Liver (tissue), 9 donors: ENCODE results near the gene PLCL1. TPM values are rescaled to one million over a fixed set of nuclear protein-coding genes. Genes with fewer than 3 reads are reported as not detected.

Experiments used
- DNase-seq: peaks from one replicate; pipeline ENCODE4 v3.0.0-alpha.2; 2017; ENCODE audit warnings: low spot score
- H3K27ac ChIP-seq, 2 donors: one replicate each; pipeline ENCODE4 v1.7.0; 2013; ENCODE audit warnings: inconsistent platforms in 2 of 2, low read length in 2 of 2, control low read depth in 1 of 2, low read depth in 1 of 2, mild to moderate bottlenecking in 1 of 2
- H3K27me3 ChIP-seq, 4 donors: one replicate each; pipeline versions ENCODE4 v1.6.1 to v1.7.0; 2013; ENCODE audit warnings: low read length in 3 of 4, inconsistent platforms in 1 of 4, mild to moderate bottlenecking in 1 of 4, moderate library complexity in 1 of 4; ENCODE audit not compliant: control insufficient read depth in 4 of 4, insufficient read depth in 4 of 4
- H3K36me3 ChIP-seq, 4 donors: one replicate each; pipeline versions ENCODE4 v1.6.1 to v1.7.0; 2013; ENCODE audit warnings: low read length in 3 of 4, mild to moderate bottlenecking in 3 of 4, low read depth in 1 of 4, moderate library complexity in 1 of 4; ENCODE audit not compliant: control insufficient read depth in 4 of 4, insufficient read depth in 3 of 4
- H3K4me1 ChIP-seq, 4 donors: one replicate each; pipeline versions ENCODE4 v1.6.1 to v1.7.0; 2013; ENCODE audit warnings: low read length in 3 of 4, mild to moderate bottlenecking in 3 of 4, moderate library complexity in 1 of 4; ENCODE audit not compliant: control insufficient read depth in 4 of 4, insufficient read depth in 4 of 4
- H3K4me3 ChIP-seq, 3 donors: one replicate each; pipeline versions ENCODE4 v1.6.1 to v1.7.0; 2013; ENCODE audit warnings: low read length in 3 of 3, control low read depth in 1 of 3, low read depth in 1 of 3, mild to moderate bottlenecking in 1 of 3
- H3K9ac ChIP-seq, 2 donors: one replicate each; pipeline ENCODE4 v1.7.0; 2013; ENCODE audit warnings: low read length in 2 of 2, mild to moderate bottlenecking in 2 of 2, moderate library complexity in 2 of 2, control low read depth in 1 of 2, low read depth in 1 of 2
- H3K9me3 ChIP-seq, 4 donors: one replicate each; pipeline versions ENCODE4 v1.6.1 to v1.7.0; 2013; ENCODE audit warnings: low read length in 3 of 4; ENCODE audit not compliant: control insufficient read depth in 4 of 4
- EGR1 ChIP-seq, 2 donors: IDR thresholded peaks; 2 replicates each; pipeline ENCODE4 v1.6.1; 2016 to 2018; ENCODE audit warnings: antibody characterized with exemption in 2 of 2, low read depth in 2 of 2
- FOXA1 ChIP-seq: IDR thresholded peaks from 2 replicates; pipeline ENCODE4 v1.6.1; 2016; ENCODE audit warnings: antibody characterized with exemption
- FOXA2 ChIP-seq: IDR thresholded peaks from 2 replicates; pipeline ENCODE4 v1.6.1; 2016; ENCODE audit warnings: antibody characterized with exemption
- GABPA ChIP-seq, 2 donors: IDR thresholded peaks in 1 of 2; conservative IDR thresholded peaks in 1 of 2; 2 replicates each; pipeline ENCODE4 v1.6.1; 2016; ENCODE audit warnings: antibody characterized with exemption in 2 of 2, mild to moderate bottlenecking in 1 of 2, moderate library complexity in 1 of 2
- HNF4A ChIP-seq, 2 donors: conservative IDR thresholded peaks; 2 replicates each; pipeline ENCODE4 v1.6.1; 2016; ENCODE audit warnings: antibody characterized with exemption in 2 of 2, mild to moderate bottlenecking in 2 of 2
- HNF4G ChIP-seq: IDR thresholded peaks from 2 replicates; pipeline ENCODE4 v1.6.1; 2016; ENCODE audit warnings: antibody characterized with exemption
- JUND ChIP-seq, 2 donors: IDR thresholded peaks; 2 replicates each; pipeline ENCODE4 v1.6.1; 2016; ENCODE audit warnings: antibody characterized with exemption in 2 of 2
- NR2F2 ChIP-seq: IDR thresholded peaks from 2 replicates; pipeline ENCODE4 v1.6.1; 2016; ENCODE audit warnings: antibody characterized with exemption
- RAD21 ChIP-seq, 2 donors: IDR thresholded peaks; 2 replicates each; pipeline ENCODE4 v1.6.1; 2016; ENCODE audit warnings: antibody characterized with exemption in 2 of 2, mild to moderate bottlenecking in 2 of 2
- RXRA ChIP-seq, 2 donors: IDR thresholded peaks; 2 replicates each; pipeline ENCODE4 v1.6.1; 2017 to 2018; ENCODE audit warnings: antibody characterized with exemption in 2 of 2, mild to moderate bottlenecking in 1 of 2
- SP1 ChIP-seq: IDR thresholded peaks from 2 replicates; pipeline ENCODE4 v1.6.1; 2018; ENCODE audit warnings: antibody characterized with exemption, mild to moderate bottlenecking
- TAF1 ChIP-seq: conservative IDR thresholded peaks from 2 replicates; pipeline ENCODE4 v1.6.1; 2016; ENCODE audit warnings: antibody characterized with exemption, mild to moderate bottlenecking
- YY1 ChIP-seq: IDR thresholded peaks from 2 replicates; pipeline ENCODE4 v1.6.1; 2016; ENCODE audit warnings: antibody characterized with exemption, mild to moderate bottlenecking
- polyA plus RNA-seq, 2 donors: library from polyadenylated mRNA; stranded (reverse) in 1 of 2; unstranded in 1 of 2; fragments of 200-250 nt in 1 of 2; fragments of >200 nt in 1 of 2; fragmentation: Nextera tagmentation in 1 of 2; extraction: Ambion mirVana in 1 of 2; gene quantifications; one replicate each; pipeline versions ENCODE4 v1.2.1 to v1.2.3, GENCODE V29; 2013 to 2015
- total RNA-seq, 2 donors: library from RNA; depleted of rRNA; stranded (reverse); fragments of >200 nt; gene quantifications; one replicate each; pipeline ENCODE4 v1.2.3, GENCODE V29; 2014
- TF ChIP-seq, protein P1 (sequence below): IDR thresholded peaks from 2 replicates; pipeline ENCODE4 v1.6.1; 2016; ENCODE audit warnings: antibody characterized with exemption
- TF ChIP-seq, protein P2 (sequence below): IDR thresholded peaks from 2 replicates; pipeline ENCODE4 v1.6.1; 2016; ENCODE audit warnings: antibody characterized with exemption
- TF ChIP-seq, protein P3 (sequence below): IDR thresholded peaks from 2 replicates; pipeline ENCODE4 v1.6.1; 2016; ENCODE audit warnings: antibody characterized with exemption, mild to moderate bottlenecking
- TF ChIP-seq, protein P4 (sequence below): IDR thresholded peaks from 2 replicates; pipeline ENCODE4 v1.6.1; 2016; ENCODE audit warnings: antibody characterized with exemption
- TF ChIP-seq, protein P5 (sequence below): fragments of 150-350 bp; IDR thresholded peaks from 2 replicates; pipeline ENCODE4 v1.5.1; 2017; ENCODE audit warnings: improper control_type of control experiment, low read depth, low read length; ENCODE audit not compliant: missing input control
- donor health status: healthy.
- donor health status: healthy.
- donor health status: healthy.
- donor health status: healthy.
- donor health status: healthy.

Gene PLCL1
- total and polyA plus RNA-seq, 4 donors: 0.08 to 0.59 (median 0.31) TPM

DNA sequence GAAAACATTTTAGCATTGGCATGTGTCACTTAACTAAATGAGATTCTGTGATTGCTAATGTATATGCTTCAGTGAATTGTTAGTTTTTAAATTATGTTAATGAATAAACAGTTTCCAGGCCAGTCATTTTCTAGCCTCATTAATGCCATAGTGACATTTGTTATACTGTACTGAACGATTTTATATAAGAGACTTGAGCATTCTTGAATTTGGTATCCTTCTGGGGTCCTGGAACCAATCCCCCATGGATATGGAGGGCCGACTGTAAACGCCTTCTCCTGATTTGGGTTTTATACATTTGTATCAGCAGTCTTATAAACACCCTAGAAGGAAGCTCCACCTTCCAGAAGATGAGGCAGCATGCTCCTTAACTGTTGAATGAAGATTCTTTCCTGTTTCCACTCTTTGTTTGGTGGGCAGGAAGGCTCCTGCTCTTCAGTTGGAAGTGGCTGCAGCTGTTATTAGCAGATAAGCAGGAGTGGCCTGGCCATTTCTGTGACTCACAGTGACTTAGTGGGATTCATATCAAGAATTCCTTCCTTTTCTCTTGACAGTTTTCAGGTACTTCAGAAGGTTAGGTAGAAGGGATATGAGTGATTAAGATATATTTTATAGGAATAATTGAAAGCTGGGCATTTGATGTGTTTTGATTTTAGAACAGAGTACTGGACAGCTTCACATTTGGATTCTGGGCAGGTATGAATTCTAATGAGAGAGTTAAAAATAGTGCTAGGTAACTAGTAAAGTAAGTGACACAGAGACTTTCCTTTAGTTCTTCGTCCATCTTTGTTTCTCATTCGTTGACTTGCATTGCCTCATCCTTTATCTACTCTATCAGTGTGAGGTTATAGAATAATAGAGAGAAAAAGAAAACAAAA is 124.9 kb downstream of the PLCL1 start (continued):
- TF ChIP-seq, protein P1, sequence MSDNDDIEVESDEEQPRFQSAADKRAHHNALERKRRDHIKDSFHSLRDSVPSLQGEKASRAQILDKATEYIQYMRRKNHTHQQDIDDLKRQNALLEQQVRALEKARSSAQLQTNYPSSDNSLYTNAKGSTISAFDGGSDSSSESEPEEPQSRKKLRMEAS: no peak
- TF ChIP-seq RAD21 (IDR thresholded peaks at IDR 0.05) (no peak), HNF4G (no peak), EGR1 (IDR thresholded peaks at IDR 0.05; ENCODE audit: low read depth in 2 of 2) (no peak), SP1 (no peak), TAF1 (no peak), YY1 (no peak), GABPA (IDR thresholded peaks at IDR 0.05 in 1 of 2, conservative IDR thresholded peaks at IDR 0.05 in 1 of 2) (no peak), FOXA1 (no peak), FOXA2 (no peak), NR2F2 (no peak), JUND (IDR thresholded peaks at IDR 0.05) (no peak)
- TF ChIP-seq, protein P2, sequence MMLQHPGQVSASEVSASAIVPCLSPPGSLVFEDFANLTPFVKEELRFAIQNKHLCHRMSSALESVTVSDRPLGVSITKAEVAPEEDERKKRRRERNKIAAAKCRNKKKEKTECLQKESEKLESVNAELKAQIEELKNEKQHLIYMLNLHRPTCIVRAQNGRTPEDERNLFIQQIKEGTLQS: no peak

DNA sequence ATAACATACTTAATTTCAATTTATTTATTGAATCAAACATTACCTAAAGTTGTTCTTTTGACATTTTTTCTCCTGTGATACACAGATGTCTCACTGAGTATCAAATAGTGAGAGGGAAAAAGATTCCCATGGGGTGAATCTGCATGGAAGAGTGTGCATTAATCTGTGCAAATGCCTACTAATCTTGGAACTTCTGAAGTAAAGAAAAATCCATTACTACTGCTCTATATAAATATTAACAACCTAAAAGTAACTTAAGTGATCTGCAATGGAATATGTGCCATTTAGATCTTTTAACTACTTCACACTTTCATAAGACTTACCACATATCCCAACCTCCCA is 125.5 kb downstream of the PLCL1 start:
- H3K9ac ChIP-seq: no peak overlapping the region
- H3K27me3 ChIP-seq: no peaks in the 10 kb centered on the region
- no peaks in the 10 kb centered on the region for H3K36me3 ChIP-seq
- H3K4me3 ChIP-seq: no peak overlapping the region
- TF ChIP-seq FOXA2 (no peak), FOXA1 (no peak), TAF1 (no peak), JUND (IDR thresholded peaks at IDR 0.05) (no peak), HNF4G (no peak), RAD21 (IDR thresholded peaks at IDR 0.05) (no peak), SP1 (no peak), NR2F2 (no peak), HNF4A (conservative IDR thresholded peaks at IDR 0.05) (no peak), GABPA (IDR thresholded peaks at IDR 0.05 in 1 of 2, conservative IDR thresholded peaks at IDR 0.05 in 1 of 2) (no peak), RXRA (IDR thresholded peaks at IDR 0.05) (no peak), YY1 (no peak), EGR1 (IDR thresholded peaks at IDR 0.05; ENCODE audit: low read depth in 2 of 2) (no peak)
- TF ChIP-seq, protein P3, sequence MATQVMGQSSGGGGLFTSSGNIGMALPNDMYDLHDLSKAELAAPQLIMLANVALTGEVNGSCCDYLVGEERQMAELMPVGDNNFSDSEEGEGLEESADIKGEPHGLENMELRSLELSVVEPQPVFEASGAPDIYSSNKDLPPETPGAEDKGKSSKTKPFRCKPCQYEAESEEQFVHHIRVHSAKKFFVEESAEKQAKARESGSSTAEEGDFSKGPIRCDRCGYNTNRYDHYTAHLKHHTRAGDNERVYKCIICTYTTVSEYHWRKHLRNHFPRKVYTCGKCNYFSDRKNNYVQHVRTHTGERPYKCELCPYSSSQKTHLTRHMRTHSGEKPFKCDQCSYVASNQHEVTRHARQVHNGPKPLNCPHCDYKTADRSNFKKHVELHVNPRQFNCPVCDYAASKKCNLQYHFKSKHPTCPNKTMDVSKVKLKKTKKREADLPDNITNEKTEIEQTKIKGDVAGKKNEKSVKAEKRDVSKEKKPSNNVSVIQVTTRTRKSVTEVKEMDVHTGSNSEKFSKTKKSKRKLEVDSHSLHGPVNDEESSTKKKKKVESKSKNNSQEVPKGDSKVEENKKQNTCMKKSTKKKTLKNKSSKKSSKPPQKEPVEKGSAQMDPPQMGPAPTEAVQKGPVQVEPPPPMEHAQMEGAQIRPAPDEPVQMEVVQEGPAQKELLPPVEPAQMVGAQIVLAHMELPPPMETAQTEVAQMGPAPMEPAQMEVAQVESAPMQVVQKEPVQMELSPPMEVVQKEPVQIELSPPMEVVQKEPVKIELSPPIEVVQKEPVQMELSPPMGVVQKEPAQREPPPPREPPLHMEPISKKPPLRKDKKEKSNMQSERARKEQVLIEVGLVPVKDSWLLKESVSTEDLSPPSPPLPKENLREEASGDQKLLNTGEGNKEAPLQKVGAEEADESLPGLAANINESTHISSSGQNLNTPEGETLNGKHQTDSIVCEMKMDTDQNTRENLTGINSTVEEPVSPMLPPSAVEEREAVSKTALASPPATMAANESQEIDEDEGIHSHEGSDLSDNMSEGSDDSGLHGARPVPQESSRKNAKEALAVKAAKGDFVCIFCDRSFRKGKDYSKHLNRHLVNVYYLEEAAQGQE: no peak
- TF ChIP-seq, protein P4, sequence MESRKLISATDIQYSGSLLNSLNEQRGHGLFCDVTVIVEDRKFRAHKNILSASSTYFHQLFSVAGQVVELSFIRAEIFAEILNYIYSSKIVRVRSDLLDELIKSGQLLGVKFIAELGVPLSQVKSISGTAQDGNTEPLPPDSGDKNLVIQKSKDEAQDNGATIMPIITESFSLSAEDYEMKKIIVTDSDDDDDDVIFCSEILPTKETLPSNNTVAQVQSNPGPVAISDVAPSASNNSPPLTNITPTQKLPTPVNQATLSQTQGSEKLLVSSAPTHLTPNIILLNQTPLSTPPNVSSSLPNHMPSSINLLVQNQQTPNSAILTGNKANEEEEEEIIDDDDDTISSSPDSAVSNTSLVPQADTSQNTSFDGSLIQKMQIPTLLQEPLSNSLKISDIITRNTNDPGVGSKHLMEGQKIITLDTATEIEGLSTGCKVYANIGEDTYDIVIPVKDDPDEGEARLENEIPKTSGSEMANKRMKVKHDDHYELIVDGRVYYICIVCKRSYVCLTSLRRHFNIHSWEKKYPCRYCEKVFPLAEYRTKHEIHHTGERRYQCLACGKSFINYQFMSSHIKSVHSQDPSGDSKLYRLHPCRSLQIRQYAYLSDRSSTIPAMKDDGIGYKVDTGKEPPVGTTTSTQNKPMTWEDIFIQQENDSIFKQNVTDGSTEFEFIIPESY: no peak
- TF ChIP-seq, protein P2: no peak
- TF ChIP-seq, protein P1: no peak
- TF ChIP-seq, protein P5, sequence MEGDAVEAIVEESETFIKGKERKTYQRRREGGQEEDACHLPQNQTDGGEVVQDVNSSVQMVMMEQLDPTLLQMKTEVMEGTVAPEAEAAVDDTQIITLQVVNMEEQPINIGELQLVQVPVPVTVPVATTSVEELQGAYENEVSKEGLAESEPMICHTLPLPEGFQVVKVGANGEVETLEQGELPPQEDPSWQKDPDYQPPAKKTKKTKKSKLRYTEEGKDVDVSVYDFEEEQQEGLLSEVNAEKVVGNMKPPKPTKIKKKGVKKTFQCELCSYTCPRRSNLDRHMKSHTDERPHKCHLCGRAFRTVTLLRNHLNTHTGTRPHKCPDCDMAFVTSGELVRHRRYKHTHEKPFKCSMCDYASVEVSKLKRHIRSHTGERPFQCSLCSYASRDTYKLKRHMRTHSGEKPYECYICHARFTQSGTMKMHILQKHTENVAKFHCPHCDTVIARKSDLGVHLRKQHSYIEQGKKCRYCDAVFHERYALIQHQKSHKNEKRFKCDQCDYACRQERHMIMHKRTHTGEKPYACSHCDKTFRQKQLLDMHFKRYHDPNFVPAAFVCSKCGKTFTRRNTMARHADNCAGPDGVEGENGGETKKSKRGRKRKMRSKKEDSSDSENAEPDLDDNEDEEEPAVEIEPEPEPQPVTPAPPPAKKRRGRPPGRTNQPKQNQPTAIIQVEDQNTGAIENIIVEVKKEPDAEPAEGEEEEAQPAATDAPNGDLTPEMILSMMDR: no peak
- no peaks in the 10 kb centered on the region for H3K4me1 ChIP-seq
- no peak overlapping the region for H3K27ac ChIP-seq
- no peaks in the 10 kb centered on the region for H3K9me3 ChIP-seq
- DNase-seq: no peak
